HCT116 (cell line): ENCODE measurements around the gene RHCG.

ENCODE experiments used
- CEBPB ChIP-seq: IDR thresholded peaks from 2 replicates; pipeline ENCODE4 v1.6.1; 2012; ENCODE audit warnings: low read depth
- ELF1 ChIP-seq: IDR thresholded peaks from 2 replicates; pipeline ENCODE4 v1.6.1; 2012; ENCODE audit warnings: low read depth, borderline replicate concordance
- EZH2 ChIP-seq: fragments of 200-600 bp; sonication (generic); IDR thresholded peaks from 2 replicates; pipeline ENCODE4 v1.6.1; 2017; ENCODE audit warnings: antibody characterized with exemption, mixed run types
- EZH2phosphoT487 ChIP-seq: fragments of 200-600 bp; IDR thresholded peaks from 2 replicates; pipeline ENCODE4 v1.6.1; 2018; ENCODE audit warnings: antibody characterized with exemption, borderline replicate concordance
- POLR2A ChIP-seq: IDR thresholded peaks from 2 replicates; pipeline ENCODE4 v1.7.0; 2011; ENCODE audit warnings: borderline replicate concordance; ENCODE audit not compliant: insufficient read depth, insufficient read length; ENCODE audit errors: extremely low read depth
- POLR2AphosphoS5 ChIP-seq: IDR thresholded peaks from 2 replicates; pipeline ENCODE4 v1.6.1; 2011; ENCODE audit warnings: mild to moderate bottlenecking, low read depth, low read length, moderate library complexity
- RAD21 ChIP-seq: IDR thresholded peaks from 2 replicates; pipeline ENCODE4 v1.6.1; 2012; ENCODE audit warnings: low read depth, mild to moderate bottlenecking
- YY1 ChIP-seq: IDR thresholded peaks from 2 replicates; pipeline ENCODE4 v1.6.1; 2011; ENCODE audit warnings: low read length, low read depth, moderate library complexity, mild to moderate bottlenecking; ENCODE audit not compliant: insufficient replicate concordance; ENCODE audit errors: extremely low read depth
- TF ChIP-seq, protein P1 (sequence below), 3 experiments: fragments of 200-600 bp in 1 of 3; sonication (generic) in 1 of 3; IDR thresholded peaks in 2 of 3; conservative IDR thresholded peaks in 1 of 3; 2 replicates each; pipeline ENCODE4 v1.5.1; 2012 to 2017; ENCODE audit warnings: low read depth in 2 of 3, low read length in 2 of 3, antibody characterized with exemption in 1 of 3, borderline replicate concordance in 1 of 3, control low read depth in 1 of 3, mild to moderate bottlenecking in 1 of 3, mixed read lengths in 1 of 3, mixed run types in 1 of 3, moderate library complexity in 1 of 3; ENCODE audit not compliant: insufficient read depth in 1 of 3
- TF ChIP-seq, protein P2 (sequence below): IDR thresholded peaks from 2 replicates; pipeline ENCODE4 v1.6.1; 2012; ENCODE audit warnings: low read depth

- TF ChIP-seq, protein P1, sequence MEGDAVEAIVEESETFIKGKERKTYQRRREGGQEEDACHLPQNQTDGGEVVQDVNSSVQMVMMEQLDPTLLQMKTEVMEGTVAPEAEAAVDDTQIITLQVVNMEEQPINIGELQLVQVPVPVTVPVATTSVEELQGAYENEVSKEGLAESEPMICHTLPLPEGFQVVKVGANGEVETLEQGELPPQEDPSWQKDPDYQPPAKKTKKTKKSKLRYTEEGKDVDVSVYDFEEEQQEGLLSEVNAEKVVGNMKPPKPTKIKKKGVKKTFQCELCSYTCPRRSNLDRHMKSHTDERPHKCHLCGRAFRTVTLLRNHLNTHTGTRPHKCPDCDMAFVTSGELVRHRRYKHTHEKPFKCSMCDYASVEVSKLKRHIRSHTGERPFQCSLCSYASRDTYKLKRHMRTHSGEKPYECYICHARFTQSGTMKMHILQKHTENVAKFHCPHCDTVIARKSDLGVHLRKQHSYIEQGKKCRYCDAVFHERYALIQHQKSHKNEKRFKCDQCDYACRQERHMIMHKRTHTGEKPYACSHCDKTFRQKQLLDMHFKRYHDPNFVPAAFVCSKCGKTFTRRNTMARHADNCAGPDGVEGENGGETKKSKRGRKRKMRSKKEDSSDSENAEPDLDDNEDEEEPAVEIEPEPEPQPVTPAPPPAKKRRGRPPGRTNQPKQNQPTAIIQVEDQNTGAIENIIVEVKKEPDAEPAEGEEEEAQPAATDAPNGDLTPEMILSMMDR (IDR thresholded peaks at IDR 0.05 in 2 of 3, conservative IDR thresholded peaks at IDR 0.05 in 1 of 3; ENCODE audit: borderline replicate concordance in 1 of 3, insufficient read depth in 1 of 3, low read depth in 2 of 3, low read length in 2 of 3), result no peak
- no peak for TF ChIP-seq EZH2
- no peak for TF ChIP-seq POLR2A
- TF ChIP-seq CEBPB, result no peak
- no peak for TF ChIP-seq EZH2phosphoT487
- TF ChIP-seq ELF1, result no peak
- TF ChIP-seq RAD21, result no peak
- no peak for TF ChIP-seq POLR2AphosphoS5
- no peak for TF ChIP-seq YY1
- TF ChIP-seq, protein P2, sequence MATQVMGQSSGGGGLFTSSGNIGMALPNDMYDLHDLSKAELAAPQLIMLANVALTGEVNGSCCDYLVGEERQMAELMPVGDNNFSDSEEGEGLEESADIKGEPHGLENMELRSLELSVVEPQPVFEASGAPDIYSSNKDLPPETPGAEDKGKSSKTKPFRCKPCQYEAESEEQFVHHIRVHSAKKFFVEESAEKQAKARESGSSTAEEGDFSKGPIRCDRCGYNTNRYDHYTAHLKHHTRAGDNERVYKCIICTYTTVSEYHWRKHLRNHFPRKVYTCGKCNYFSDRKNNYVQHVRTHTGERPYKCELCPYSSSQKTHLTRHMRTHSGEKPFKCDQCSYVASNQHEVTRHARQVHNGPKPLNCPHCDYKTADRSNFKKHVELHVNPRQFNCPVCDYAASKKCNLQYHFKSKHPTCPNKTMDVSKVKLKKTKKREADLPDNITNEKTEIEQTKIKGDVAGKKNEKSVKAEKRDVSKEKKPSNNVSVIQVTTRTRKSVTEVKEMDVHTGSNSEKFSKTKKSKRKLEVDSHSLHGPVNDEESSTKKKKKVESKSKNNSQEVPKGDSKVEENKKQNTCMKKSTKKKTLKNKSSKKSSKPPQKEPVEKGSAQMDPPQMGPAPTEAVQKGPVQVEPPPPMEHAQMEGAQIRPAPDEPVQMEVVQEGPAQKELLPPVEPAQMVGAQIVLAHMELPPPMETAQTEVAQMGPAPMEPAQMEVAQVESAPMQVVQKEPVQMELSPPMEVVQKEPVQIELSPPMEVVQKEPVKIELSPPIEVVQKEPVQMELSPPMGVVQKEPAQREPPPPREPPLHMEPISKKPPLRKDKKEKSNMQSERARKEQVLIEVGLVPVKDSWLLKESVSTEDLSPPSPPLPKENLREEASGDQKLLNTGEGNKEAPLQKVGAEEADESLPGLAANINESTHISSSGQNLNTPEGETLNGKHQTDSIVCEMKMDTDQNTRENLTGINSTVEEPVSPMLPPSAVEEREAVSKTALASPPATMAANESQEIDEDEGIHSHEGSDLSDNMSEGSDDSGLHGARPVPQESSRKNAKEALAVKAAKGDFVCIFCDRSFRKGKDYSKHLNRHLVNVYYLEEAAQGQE, result no peak
Measured at GRCh38 chr15:89495638-89496145, 691 bp downstream of the RHCG start.
